ENCODE measurements around the gene ITPRIPL2. TPM values are rescaled to one million over a fixed set of nuclear protein-coding genes. Genes with fewer than 3 reads are reported as not detected.

The ITPRIPL2 gene
- total RNA-seq, 2 donors from 2014 or later = 5.8 to 6.9 TPM

DNA sequence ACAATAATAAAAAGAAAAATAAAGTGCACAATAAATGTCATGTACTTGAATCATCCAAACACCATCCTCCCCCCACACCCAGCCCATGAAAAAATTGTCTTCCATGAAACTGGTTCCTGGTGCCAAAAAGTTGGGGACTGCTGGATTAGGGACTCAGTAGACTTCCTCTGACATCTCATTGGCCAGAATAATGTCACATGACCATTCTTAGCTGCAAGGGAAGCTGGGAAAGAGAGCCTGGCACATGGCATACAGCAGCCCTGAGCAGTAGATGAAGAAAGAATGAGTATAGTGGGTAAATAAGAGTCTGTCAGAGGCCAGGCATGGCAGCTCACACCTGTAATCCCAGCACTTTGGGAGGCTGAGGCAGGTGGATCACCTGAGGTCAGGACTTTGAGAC lies 12.5 kb downstream of the ITPRIPL2 start:
- H3K36me3 Mint-ChIP-seq (ENCODE audit: low read depth) = no peaks in the 10 kb centered on the region
- no peak for ATAC-seq (replicated peaks)
- no peak overlapping the region for H3K27ac Mint-ChIP-seq
- H3K4me1 Mint-ChIP-seq = peaks cover 22% of the 10 kb centered on the region
- no peaks in the 10 kb centered on the region for H3K9me3 Mint-ChIP-seq
- no peak overlapping the region for H3K4me3 Mint-ChIP-seq
- peaks cover 6% of the 10 kb centered on the region for H3K27me3 Mint-ChIP-seq

DNA sequence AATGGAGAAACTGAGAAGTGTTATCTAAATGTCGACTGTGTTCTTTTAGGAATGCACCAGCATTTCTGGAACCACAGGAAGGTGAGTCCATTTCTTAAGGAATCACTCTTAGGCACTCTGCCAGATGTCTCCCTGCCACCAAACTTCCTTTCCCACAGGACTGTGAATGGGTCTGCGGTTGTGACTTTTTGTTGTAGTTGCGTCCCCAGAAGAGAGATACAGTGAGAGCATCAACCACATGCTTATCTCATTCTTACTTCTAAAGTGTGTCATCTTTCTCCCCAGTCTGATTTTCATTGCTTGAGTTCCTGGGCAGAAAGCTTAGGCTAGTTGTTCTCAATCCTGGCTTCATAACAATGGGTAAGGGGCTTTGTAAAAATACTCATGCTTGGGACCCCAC lies 13.4 kb downstream of the ITPRIPL2 start:
- ATAC-seq (replicated peaks) = peak; percentile 88
- H3K36me3 Mint-ChIP-seq (ENCODE audit: low read depth) = no peaks in the 10 kb centered on the region
- peak overlapping the region; percentile 72 for H3K4me3 Mint-ChIP-seq
- H3K9me3 Mint-ChIP-seq = no peaks in the 10 kb centered on the region
- H3K27me3 Mint-ChIP-seq = peaks cover 6% of the 10 kb centered on the region
- H3K27ac Mint-ChIP-seq = peak overlapping the region; percentile 90
- H3K4me1 Mint-ChIP-seq = peaks cover 24% of the 10 kb centered on the region

DNA sequence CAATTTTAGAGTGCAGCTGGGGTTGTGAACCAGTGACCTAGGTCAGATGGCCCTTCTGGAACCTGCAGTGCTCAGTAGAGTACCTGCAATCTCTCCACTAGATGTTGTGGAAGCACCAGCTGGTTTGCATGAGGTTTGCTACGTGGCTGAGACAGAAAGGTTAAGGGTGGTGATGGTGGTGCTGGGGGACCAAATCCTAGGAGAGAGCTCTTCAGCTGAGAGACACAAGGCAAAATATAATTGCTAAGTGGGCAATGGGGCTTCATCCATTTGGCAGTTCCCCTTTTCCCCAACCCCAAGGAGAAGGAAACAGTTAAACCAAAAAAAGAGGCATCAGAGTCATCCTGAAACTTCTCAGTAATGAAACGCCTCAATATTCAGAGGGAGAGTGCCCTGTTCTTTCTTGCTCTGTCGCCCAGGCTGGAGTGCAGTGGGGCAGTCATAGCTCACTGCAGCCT lies 13.9 kb downstream of the ITPRIPL2 start:
- Mint-ChIP-seq H3K4me3 (peak overlapping the region; percentile 72), H3K27ac (peak overlapping the region; percentile 90), H3K9me3 (no peaks in the 10 kb centered on the region), H3K4me1 (peaks cover 20% of the 10 kb centered on the region), H3K27me3 (peaks cover 6% of the 10 kb centered on the region), H3K36me3 (ENCODE audit: low read depth) (no peaks in the 10 kb centered on the region)
- ATAC-seq (replicated peaks) = peak; percentile 68

DNA sequence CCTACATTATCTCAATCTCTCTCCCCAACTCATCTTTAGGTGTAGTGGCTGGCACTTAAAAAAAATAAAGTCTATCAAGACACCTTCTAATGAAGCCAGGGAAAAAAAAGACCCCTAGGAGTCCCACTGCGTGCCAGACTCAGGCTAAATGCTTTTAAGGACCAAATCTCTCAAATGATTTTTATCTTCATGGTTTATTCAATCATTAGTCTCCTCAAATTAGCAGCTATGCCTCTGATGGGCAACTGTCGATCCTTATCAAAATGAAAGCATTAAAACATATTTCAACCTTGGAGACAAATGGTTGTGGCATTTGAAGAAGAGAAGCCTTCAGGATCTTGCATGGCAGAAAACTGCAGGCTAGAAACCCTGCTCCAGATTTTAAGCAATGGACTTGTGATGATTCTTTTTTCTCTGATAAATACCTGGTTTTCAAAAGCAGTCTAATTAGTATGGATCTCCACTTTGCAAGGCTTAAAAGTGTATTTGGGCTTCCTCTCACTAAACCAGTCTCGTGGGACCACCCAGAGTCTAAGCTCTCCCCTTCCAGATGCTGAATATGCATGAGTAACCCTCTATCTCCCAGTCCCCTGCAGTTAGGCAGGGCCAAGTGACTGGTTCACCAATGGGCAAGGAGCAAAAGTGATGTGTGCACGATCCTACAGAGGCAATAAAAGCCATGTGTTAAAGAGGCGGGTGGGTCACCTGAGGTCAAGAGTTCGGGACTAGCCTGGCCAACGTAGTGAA lies 14.9 kb downstream of the ITPRIPL2 start:
- ATAC-seq (replicated peaks) = no peak
- H3K27ac Mint-ChIP-seq = no peak overlapping the region
- H3K4me3 Mint-ChIP-seq = no peak overlapping the region
- no peaks in the 10 kb centered on the region for H3K9me3 Mint-ChIP-seq
- peaks cover 6% of the 10 kb centered on the region for H3K27me3 Mint-ChIP-seq
- peaks cover 20% of the 10 kb centered on the region for H3K4me1 Mint-ChIP-seq
- H3K36me3 Mint-ChIP-seq (ENCODE audit: low read depth) = no peaks in the 10 kb centered on the region

DNA sequence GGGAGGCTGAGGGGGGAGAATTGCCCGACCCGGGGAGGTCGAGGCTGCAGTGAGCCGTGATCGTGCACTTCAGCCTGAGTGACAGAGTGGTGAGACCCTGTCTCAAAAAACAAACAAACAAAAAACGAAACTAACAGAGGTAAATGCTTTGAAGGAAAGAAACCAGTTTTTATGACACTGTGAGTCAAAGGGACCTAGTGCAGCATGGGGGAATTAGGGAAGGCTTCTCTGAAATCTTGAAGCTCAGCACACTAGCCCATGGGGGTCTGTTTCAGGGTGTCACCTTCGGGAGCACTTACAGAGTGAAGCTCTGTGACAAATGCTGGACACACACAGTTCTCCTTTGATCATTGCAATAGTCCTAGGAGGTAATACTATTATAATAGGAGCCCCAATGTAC lies 16.6 kb downstream of the ITPRIPL2 start:
- Mint-ChIP-seq H3K9me3 (no peaks in the 10 kb centered on the region), H3K4me3 (peak overlapping the region; percentile 51), H3K27ac (peak overlapping the region; percentile 53), H3K4me1 (peaks cover 20% of the 10 kb centered on the region), H3K27me3 (peaks cover 3% of the 10 kb centered on the region), H3K36me3 (ENCODE audit: low read depth) (no peaks in the 10 kb centered on the region)
- ATAC-seq (replicated peaks) = no peak

DNA sequence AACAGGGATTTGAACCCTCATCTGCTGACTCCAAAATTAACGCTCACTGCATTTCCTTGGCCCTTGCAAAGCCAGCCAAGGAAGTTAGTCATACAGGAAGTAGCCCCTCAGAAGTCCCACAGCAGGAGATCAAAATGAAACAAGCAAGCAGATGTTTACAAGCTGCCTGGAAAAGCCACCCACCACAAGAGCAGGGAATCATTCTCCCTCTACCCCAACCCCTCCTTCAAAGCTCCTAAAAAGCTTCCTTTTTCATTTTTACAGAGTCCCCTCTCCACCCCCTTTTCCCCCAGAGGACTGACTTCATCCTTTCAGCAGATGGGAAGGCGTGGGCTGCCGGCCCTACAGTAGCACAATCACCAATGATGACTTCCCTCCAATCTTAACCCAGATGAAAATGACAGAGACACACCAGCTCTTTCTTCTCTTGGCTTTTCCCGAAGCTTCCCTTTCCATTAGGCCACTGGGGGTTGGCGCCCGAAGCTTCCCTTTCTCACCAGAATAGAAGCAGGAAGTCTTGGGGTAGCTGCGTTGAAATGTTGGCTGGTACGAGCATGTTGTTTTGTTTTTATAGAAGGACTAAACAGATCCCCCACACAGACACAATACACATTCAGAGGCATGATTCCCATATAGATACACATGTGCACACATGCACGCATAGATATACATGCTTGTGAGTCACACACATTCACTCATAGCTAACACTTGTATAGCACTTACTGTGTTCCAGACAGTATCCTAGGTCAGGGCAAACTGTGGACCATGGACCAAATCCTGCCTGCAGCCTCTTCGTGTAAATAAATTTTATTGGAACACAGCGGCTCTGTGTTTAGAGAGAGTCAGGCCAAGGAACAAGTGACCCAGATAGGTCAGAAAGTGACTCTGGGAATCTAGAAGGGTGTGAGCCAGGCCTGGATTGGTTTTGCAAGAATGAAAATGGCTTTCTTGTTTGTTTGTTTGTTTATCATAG lies 17.4 kb downstream of the ITPRIPL2 start:
- peaks cover 20% of the 10 kb centered on the region for H3K4me1 Mint-ChIP-seq
- H3K4me3 Mint-ChIP-seq = peak overlapping the region; percentile 51
- H3K9me3 Mint-ChIP-seq = no peaks in the 10 kb centered on the region
- peak; percentile 14 for ATAC-seq (replicated peaks)
- H3K36me3 Mint-ChIP-seq (ENCODE audit: low read depth) = no peaks in the 10 kb centered on the region
- H3K27ac Mint-ChIP-seq = peak overlapping the region; percentile 53
- H3K27me3 Mint-ChIP-seq = peaks cover 3% of the 10 kb centered on the region

DNA sequence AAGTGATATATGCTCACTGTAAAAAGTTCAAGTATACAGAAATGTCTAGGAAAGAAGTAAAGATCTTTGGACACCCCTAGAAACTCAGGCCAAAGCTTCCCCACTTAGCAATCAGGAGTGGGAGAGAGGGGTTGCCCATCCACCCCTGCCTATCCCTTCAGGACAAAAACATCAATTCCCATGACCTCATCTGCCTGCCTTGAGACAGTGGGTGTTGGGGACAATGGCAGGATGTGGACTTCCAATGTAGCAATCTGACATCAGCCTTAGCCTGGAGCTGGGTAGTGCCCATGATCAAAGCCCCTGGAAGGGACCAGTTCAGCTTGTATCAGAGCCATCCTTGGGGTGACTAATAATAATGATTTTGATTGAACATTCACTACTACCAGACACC lies 18.1 kb downstream of the ITPRIPL2 start:
- Mint-ChIP-seq H3K9me3 (no peaks in the 10 kb centered on the region), H3K27me3 (peaks cover 3% of the 10 kb centered on the region), H3K4me3 (no peak overlapping the region), H3K4me1 (peaks cover 20% of the 10 kb centered on the region), H3K27ac (no peak overlapping the region), H3K36me3 (ENCODE audit: low read depth) (no peaks in the 10 kb centered on the region)
- no peak for ATAC-seq (replicated peaks)

DNA sequence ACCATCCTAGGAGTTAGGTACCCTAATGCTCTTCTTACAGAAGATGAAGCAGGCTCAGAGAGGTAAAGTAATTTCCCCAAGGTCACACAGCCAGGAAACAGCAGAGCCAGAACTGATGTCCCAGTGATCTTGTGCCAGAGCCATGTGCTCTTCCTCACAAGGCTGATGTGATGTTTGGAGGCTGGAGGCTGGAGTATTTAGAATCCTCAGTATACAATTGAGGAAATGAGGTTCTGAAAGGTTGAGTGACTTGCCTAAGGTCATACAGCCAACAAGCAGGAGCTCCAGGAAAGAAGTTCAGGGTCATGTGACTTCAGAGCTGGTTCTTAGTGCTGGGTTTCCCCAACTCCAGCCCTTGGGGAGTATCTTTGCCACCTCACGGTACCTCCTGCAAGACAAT lies 18.5 kb downstream of the ITPRIPL2 start:
- Mint-ChIP-seq H3K4me3 (no peak overlapping the region), H3K9me3 (no peaks in the 10 kb centered on the region), H3K27ac (no peak overlapping the region), H3K36me3 (ENCODE audit: low read depth) (no peaks in the 10 kb centered on the region), H3K27me3 (peaks cover 3% of the 10 kb centered on the region), H3K4me1 (peaks cover 20% of the 10 kb centered on the region)
- no peak for ATAC-seq (replicated peaks)

DNA sequence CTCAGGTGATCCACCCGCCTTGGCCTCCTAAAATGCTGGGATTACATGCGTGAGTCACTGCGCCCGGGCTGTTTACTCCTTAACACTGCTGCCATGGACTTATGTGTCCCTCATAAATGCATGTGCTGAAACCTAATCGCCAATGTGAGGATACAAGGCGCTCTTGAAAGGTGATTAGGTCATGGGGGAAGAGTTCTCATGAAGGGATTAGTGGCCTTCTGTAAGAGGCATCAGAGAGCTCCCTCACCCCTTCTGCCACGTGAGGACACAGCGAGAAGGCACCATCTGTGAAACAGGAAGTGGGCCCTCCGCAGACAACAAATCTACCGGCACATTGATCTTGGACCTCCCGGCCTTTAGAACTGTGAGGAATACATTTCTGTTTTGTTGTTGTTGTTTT lies 19.1 kb downstream of the ITPRIPL2 start:
- no peak for ATAC-seq (replicated peaks)
- Mint-ChIP-seq H3K36me3 (ENCODE audit: low read depth) (no peaks in the 10 kb centered on the region), H3K27ac (no peak overlapping the region), H3K27me3 (peaks cover 3% of the 10 kb centered on the region), H3K9me3 (no peaks in the 10 kb centered on the region), H3K4me1 (peaks cover 15% of the 10 kb centered on the region), H3K4me3 (no peak overlapping the region)

DNA sequence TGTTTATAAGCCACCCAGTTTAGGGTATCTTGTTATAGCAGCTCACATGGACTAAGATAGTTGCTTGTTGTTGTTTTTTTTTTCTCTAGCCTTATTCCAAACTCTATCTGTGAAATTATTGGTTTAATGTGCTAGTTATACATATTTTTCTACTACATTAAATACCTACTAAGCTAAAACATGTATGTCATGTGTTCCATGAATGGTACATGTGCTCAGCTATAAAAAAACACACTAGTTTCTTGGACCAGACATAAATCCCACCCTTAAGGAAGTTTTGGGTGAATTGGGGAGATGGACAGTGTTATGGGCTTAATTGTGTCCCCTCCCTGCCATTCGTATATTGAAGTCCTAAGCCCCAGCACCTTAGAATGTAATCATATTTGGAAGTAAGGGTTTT lies 19.8 kb downstream of the ITPRIPL2 start:
- Mint-ChIP-seq H3K4me1 (peaks cover 15% of the 10 kb centered on the region), H3K36me3 (ENCODE audit: low read depth) (no peaks in the 10 kb centered on the region), H3K27me3 (peaks cover 3% of the 10 kb centered on the region), H3K27ac (no peak overlapping the region), H3K9me3 (no peaks in the 10 kb centered on the region), H3K4me3 (no peak overlapping the region)
- no peak for ATAC-seq (replicated peaks)

DNA sequence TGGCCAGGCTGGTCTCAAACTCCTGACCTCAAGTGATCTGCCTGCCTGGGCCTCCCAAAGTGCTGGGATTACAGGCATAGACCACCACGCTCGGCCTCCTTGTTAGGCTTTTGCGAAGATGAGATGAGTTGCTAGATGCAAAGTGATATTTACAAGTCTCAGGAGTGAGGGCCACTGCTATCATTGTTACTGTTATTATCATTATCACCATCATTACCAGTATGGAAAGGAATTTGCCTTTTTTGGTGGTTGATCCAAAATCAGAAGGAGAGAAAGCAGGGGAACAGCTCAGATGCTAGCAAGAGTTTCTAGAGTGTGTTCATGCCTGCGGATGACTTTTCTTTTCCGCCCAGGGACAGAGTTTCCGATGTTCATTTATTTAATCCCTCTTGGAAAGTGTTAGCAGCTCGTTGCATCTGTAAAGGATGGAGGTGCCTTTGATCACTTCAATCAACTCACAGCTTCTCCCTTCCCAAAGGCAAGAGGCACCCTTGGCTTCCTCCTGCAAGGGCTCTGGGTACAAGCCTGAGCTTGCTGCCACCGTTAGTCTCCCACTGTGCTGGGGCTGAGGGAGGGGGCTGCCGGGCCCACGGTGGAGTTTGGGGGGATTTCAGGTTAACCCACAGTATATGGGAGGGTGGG lies 21.6 kb downstream of the ITPRIPL2 start:
- H3K27me3 Mint-ChIP-seq = no peaks in the 10 kb centered on the region
- no peak overlapping the region for H3K27ac Mint-ChIP-seq
- no peak for ATAC-seq (replicated peaks)
- H3K4me1 Mint-ChIP-seq = peaks cover 10% of the 10 kb centered on the region
- H3K36me3 Mint-ChIP-seq (ENCODE audit: low read depth) = no peaks in the 10 kb centered on the region
- no peaks in the 10 kb centered on the region for H3K9me3 Mint-ChIP-seq
- no peak overlapping the region for H3K4me3 Mint-ChIP-seq

DNA sequence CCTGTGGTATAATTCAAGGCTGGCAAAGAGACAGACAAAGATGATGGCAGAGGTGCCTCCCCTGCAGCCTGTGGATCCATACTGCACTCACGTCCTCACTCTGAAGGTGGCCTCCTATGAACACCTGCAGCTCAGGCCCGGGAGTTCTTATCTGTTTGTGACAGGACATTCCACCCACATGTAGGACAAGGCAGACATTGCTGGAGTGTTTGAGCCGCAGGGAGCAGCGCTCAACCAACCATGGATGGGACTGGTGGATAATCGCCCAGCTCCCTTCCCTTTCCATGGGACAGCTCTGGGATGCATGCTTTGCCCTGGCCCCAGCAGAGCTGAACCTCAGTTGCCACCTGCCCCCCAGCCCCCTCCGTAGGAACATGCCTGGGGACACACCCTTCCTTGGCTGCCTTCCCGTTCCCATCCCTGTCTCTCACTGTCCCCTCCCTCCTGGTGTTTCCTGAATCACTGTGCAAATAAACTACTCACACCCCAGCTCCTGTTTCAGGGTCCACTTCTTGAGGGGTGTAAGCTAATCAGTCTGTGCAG lies 22.2 kb downstream of the ITPRIPL2 start:
- no peaks in the 10 kb centered on the region for H3K27me3 Mint-ChIP-seq
- no peaks in the 10 kb centered on the region for H3K9me3 Mint-ChIP-seq
- H3K36me3 Mint-ChIP-seq (ENCODE audit: low read depth) = no peaks in the 10 kb centered on the region

DNA sequence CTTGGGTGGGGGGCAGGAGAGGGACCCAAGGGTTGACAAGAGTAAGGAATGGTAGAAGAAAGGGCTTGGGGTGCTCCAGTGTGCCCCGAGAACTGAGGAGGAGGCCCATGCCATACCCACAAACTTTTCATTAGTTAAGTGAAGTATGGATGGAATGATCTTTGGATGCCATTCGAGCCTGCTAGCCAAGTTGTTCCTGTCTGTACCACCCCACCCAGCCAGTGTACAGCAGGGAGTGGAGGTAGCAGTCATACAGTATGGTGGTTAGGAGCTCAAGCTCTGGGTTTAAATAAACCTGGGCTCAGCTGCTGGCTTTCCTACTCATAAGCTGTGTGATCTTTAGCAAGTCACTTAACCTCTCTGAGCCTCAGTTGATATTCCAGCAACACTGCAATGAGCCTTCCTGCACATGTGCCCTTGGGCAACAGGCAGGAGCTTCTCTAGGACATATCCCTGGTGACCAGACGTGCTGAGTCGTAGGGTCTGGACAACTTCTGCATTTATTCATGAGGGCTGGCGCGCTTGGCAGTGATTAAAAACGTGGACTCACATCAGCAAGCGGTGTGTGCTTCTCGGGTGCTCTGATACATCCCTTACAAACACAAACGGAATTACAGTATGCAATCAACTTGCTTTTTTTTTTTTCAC lies 22.9 kb downstream of the ITPRIPL2 start:
- H3K9me3 Mint-ChIP-seq = no peaks in the 10 kb centered on the region
- no peak overlapping the region for H3K4me3 Mint-ChIP-seq
- H3K4me1 Mint-ChIP-seq = no peaks in the 10 kb centered on the region
- no peaks in the 10 kb centered on the region for H3K27me3 Mint-ChIP-seq
- no peak for ATAC-seq (replicated peaks)
- no peak overlapping the region for H3K27ac Mint-ChIP-seq
- no peaks in the 10 kb centered on the region for H3K36me3 Mint-ChIP-seq (ENCODE audit: low read depth)

More for the DNA sequence above, 22.2 kb downstream of the ITPRIPL2 start:
- Mint-ChIP-seq H3K4me1 (peaks cover 5% of the 10 kb centered on the region), H3K27ac (no peak overlapping the region), H3K4me3 (no peak overlapping the region)
- no peak for ATAC-seq (replicated peaks)
